Measurements from ENCODE around the gene RNF19B.
A peak's percentile ranks its signal among the peaks of the same experiment; 100 is the strongest.

RNF19B gene

GRCh38 chr1:32924881-32925344 is 39.7 kb downstream of the RNF19B start:
- Histone ChIP-seq H2BK5ac (ENCODE audit: low read length) (no peak overlapping the region), H3K14ac (ENCODE audit: low read length) (no peak overlapping the region), H2BK12ac (ENCODE audit: low read length) (no peak overlapping the region), H3K9ac (ENCODE audit: low read depth, low read length, poor library complexity) (peak overlapping the region; percentile 9), H3K18ac (ENCODE audit: low read length) (peak overlapping the region; percentile 78), H3K23ac (ENCODE audit: low read depth, low read length, poor library complexity) (no peak overlapping the region), H3K27me3 (ENCODE audit: control insufficient read depth in 3 of 3, insufficient read depth in 3 of 3, low read depth in 1 of 3, low read length in 3 of 3) (peaks cover 0 to 37% (median 19%) of the 10 kb centered on the region in 3 experiments), H3K4ac (ENCODE audit: low read length) (no peak overlapping the region), H3K4me3 (ENCODE audit: low read length in 2 of 2) (peak overlapping the region; percentile 38 to 71), H3K36me3 (replicated peaks in 1 of 2; ENCODE audit: control insufficient read depth in 2 of 2, insufficient read depth in 2 of 2, low read length in 2 of 2) (no peaks in the 10 kb centered on the region), H3K9me3 (replicated peaks in 1 of 2; ENCODE audit: control insufficient read depth in 2 of 2, insufficient read depth in 1 of 2, low read depth in 1 of 2, low read length in 2 of 2) (no peaks in the 10 kb centered on the region), H3K4me1 (ENCODE audit: control insufficient read depth in 2 of 2, insufficient read depth in 1 of 2, low read depth in 1 of 2, low read length in 2 of 2) (peaks cover 9% of the 10 kb centered on the region in 2 donors), H3K27ac (replicated peaks; ENCODE audit: low read length) (no peak overlapping the region), H3K4me2 (ENCODE audit: insufficient read depth, low read length, poor library complexity, severe bottlenecking) (peak overlapping the region; percentile 70), H4K8ac (ENCODE audit: low read depth, low read length) (no peak overlapping the region), H2BK120ac (ENCODE audit: low read depth, low read length) (no peak overlapping the region), H3K79me1 (ENCODE audit: low read depth, low read length) (no peaks in the 10 kb centered on the region), H2BK15ac (ENCODE audit: low read length) (no peak overlapping the region), H2AK5ac (ENCODE audit: low read depth, low read length) (no peak overlapping the region), H2AFZ (ENCODE audit: low read length) (peak overlapping the region; percentile 93), H4K91ac (ENCODE audit: low read depth, low read length, poor library complexity) (no peak overlapping the region)
- peak; percentile 40 for DNase-seq (ENCODE audit: low spot score)
- WGBS, 2 donors (ENCODE audit: extremely low coverage in 2 of 2, insufficient read length in 2 of 2, insufficient replicate concordance in 1 of 2), result no CpG with 5 or more reads among the region's 31 CpGs

GRCh38 chr1:32920833-32921232 is 43.8 kb downstream of the RNF19B start:
- H3K4me1 ChIP-seq (ENCODE audit: control insufficient read depth in 2 of 2, insufficient read depth in 1 of 2, low read depth in 1 of 2, low read length in 2 of 2), result peaks cover 6 to 11% of the 10 kb centered on the region in 2 donors
- H3K27me3 ChIP-seq (ENCODE audit: control insufficient read depth in 3 of 3, insufficient read depth in 3 of 3, low read depth in 1 of 3, low read length in 3 of 3), result peaks cover 0 to 23% (median 19%) of the 10 kb centered on the region in 3 experiments
- H3K23ac ChIP-seq (ENCODE audit: low read depth, low read length, poor library complexity), result no peak overlapping the region
- H3K9ac ChIP-seq (ENCODE audit: low read depth, low read length, poor library complexity), result no peak overlapping the region
- H2BK120ac ChIP-seq (ENCODE audit: low read depth, low read length), result no peak overlapping the region
- peak overlapping the region; percentile 40 for H3K14ac ChIP-seq (ENCODE audit: low read length)
- H3K4me3 ChIP-seq (ENCODE audit: low read length in 2 of 2), result peak overlapping the region in 1 of 2 donors; percentile 52
- H3K4ac ChIP-seq (ENCODE audit: low read length), result no peak overlapping the region
- H3K36me3 ChIP-seq (replicated peaks in 1 of 2; ENCODE audit: control insufficient read depth in 2 of 2, insufficient read depth in 2 of 2, low read length in 2 of 2), result no peaks in the 10 kb centered on the region
- no CpG with 5 or more reads among the region's 7 CpGs for WGBS, 2 donors (ENCODE audit: extremely low coverage in 2 of 2, insufficient read length in 2 of 2, insufficient replicate concordance in 1 of 2)
- no peak overlapping the region for H2BK12ac ChIP-seq (ENCODE audit: low read length)
- H3K27ac ChIP-seq (replicated peaks; ENCODE audit: low read length), result no peak overlapping the region
- no peak for DNase-seq (ENCODE audit: low spot score)
- H2AK5ac ChIP-seq (ENCODE audit: low read depth, low read length), result no peak overlapping the region
- H4K8ac ChIP-seq (ENCODE audit: low read depth, low read length), result no peak overlapping the region
- H2AFZ ChIP-seq (ENCODE audit: low read length), result no peak overlapping the region
- H3K9me3 ChIP-seq (replicated peaks in 1 of 2; ENCODE audit: control insufficient read depth in 2 of 2, insufficient read depth in 1 of 2, low read depth in 1 of 2, low read length in 2 of 2), result no peaks in the 10 kb centered on the region
- H3K18ac ChIP-seq (ENCODE audit: low read length), result no peak overlapping the region
- H2BK5ac ChIP-seq (ENCODE audit: low read length), result no peak overlapping the region
- H3K79me1 ChIP-seq (ENCODE audit: low read depth, low read length), result no peaks in the 10 kb centered on the region
- no peak overlapping the region for H3K4me2 ChIP-seq (ENCODE audit: insufficient read depth, low read length, poor library complexity, severe bottlenecking)
- H4K91ac ChIP-seq (ENCODE audit: low read depth, low read length, poor library complexity), result no peak overlapping the region
- H2BK15ac ChIP-seq (ENCODE audit: low read length), result no peak overlapping the region

GRCh38 chr1:32919811-32920733 is 44.5 kb downstream of the RNF19B start:
- no peak for DNase-seq (ENCODE audit: low spot score)
- H2BK5ac ChIP-seq (ENCODE audit: low read length), result no peak overlapping the region
- no peak overlapping the region for H2AK5ac ChIP-seq (ENCODE audit: low read depth, low read length)
- no CpG with 5 or more reads among the region's 11 CpGs for WGBS, 2 donors (ENCODE audit: extremely low coverage in 2 of 2, insufficient read length in 2 of 2, insufficient replicate concordance in 1 of 2)
- no peak overlapping the region for H3K23ac ChIP-seq (ENCODE audit: low read depth, low read length, poor library complexity)
- H2BK15ac ChIP-seq (ENCODE audit: low read length), result no peak overlapping the region
- H3K4ac ChIP-seq (ENCODE audit: low read length), result no peak overlapping the region
- no peak overlapping the region for H4K8ac ChIP-seq (ENCODE audit: low read depth, low read length)
- H3K4me3 ChIP-seq (ENCODE audit: low read length in 2 of 2), result no peak overlapping the region
- peaks cover 3 to 8% of the 10 kb centered on the region in 2 donors for H3K4me1 ChIP-seq (ENCODE audit: control insufficient read depth in 2 of 2, insufficient read depth in 1 of 2, low read depth in 1 of 2, low read length in 2 of 2)
- H3K18ac ChIP-seq (ENCODE audit: low read length), result no peak overlapping the region
- peaks cover 0 to 19% (median 17%) of the 10 kb centered on the region in 3 experiments for H3K27me3 ChIP-seq (ENCODE audit: control insufficient read depth in 3 of 3, insufficient read depth in 3 of 3, low read depth in 1 of 3, low read length in 3 of 3)
- H2BK12ac ChIP-seq (ENCODE audit: low read length), result no peak overlapping the region
- no peak overlapping the region for H4K91ac ChIP-seq (ENCODE audit: low read depth, low read length, poor library complexity)
- H3K14ac ChIP-seq (ENCODE audit: low read length), result no peak overlapping the region
- H3K79me1 ChIP-seq (ENCODE audit: low read depth, low read length), result no peaks in the 10 kb centered on the region
- H2AFZ ChIP-seq (ENCODE audit: low read length), result no peak overlapping the region
- H3K27ac ChIP-seq (replicated peaks; ENCODE audit: low read length), result no peak overlapping the region
- no peaks in the 10 kb centered on the region for H3K36me3 ChIP-seq (replicated peaks in 1 of 2; ENCODE audit: control insufficient read depth in 2 of 2, insufficient read depth in 2 of 2, low read length in 2 of 2)
- no peak overlapping the region for H3K4me2 ChIP-seq (ENCODE audit: insufficient read depth, low read length, poor library complexity, severe bottlenecking)
- no peak overlapping the region for H3K9ac ChIP-seq (ENCODE audit: low read depth, low read length, poor library complexity)
- H2BK120ac ChIP-seq (ENCODE audit: low read depth, low read length), result no peak overlapping the region
- no peaks in the 10 kb centered on the region for H3K9me3 ChIP-seq (replicated peaks in 1 of 2; ENCODE audit: control insufficient read depth in 2 of 2, insufficient read depth in 1 of 2, low read depth in 1 of 2, low read length in 2 of 2)

GRCh38 chr1:32918179-32918578 is 46.4 kb downstream of the RNF19B start:
- H3K4me3 ChIP-seq (ENCODE audit: low read length in 2 of 2), result no peak overlapping the region

More at GRCh38 chr1:32918179-32918578, 46.4 kb downstream of the RNF19B start:
- DNase-seq (ENCODE audit: low spot score), result no peak
- Histone ChIP-seq H3K14ac (ENCODE audit: low read length) (no peak overlapping the region), H3K9me3 (replicated peaks in 1 of 2; ENCODE audit: control insufficient read depth in 2 of 2, insufficient read depth in 1 of 2, low read depth in 1 of 2, low read length in 2 of 2) (no peaks in the 10 kb centered on the region), H2BK5ac (ENCODE audit: low read length) (no peak overlapping the region), H2BK120ac (ENCODE audit: low read depth, low read length) (no peak overlapping the region), H3K9ac (ENCODE audit: low read depth, low read length, poor library complexity) (no peak overlapping the region), H3K4ac (ENCODE audit: low read length) (no peak overlapping the region), H3K18ac (ENCODE audit: low read length) (no peak overlapping the region), H2BK12ac (ENCODE audit: low read length) (no peak overlapping the region), H4K8ac (ENCODE audit: low read depth, low read length) (no peak overlapping the region), H3K23ac (ENCODE audit: low read depth, low read length, poor library complexity) (no peak overlapping the region), H3K4me1 (ENCODE audit: control insufficient read depth in 2 of 2, insufficient read depth in 1 of 2, low read depth in 1 of 2, low read length in 2 of 2) (peaks cover 0 to 2% of the 10 kb centered on the region in 2 donors), H2BK15ac (ENCODE audit: low read length) (no peak overlapping the region), H2AK5ac (ENCODE audit: low read depth, low read length) (no peak overlapping the region), H3K36me3 (replicated peaks in 1 of 2; ENCODE audit: control insufficient read depth in 2 of 2, insufficient read depth in 2 of 2, low read length in 2 of 2) (no peaks in the 10 kb centered on the region), H3K27ac (replicated peaks; ENCODE audit: low read length) (no peak overlapping the region), H3K79me1 (ENCODE audit: low read depth, low read length) (no peaks in the 10 kb centered on the region), H3K4me2 (ENCODE audit: insufficient read depth, low read length, poor library complexity, severe bottlenecking) (no peak overlapping the region), H4K91ac (ENCODE audit: low read depth, low read length, poor library complexity) (no peak overlapping the region), H2AFZ (ENCODE audit: low read length) (no peak overlapping the region), H3K27me3 (ENCODE audit: control insufficient read depth in 3 of 3, insufficient read depth in 3 of 3, low read depth in 1 of 3, low read length in 3 of 3) (peaks cover 0 to 5% (median 2%) of the 10 kb centered on the region in 3 experiments)
- WGBS, 2 donors (ENCODE audit: extremely low coverage in 2 of 2, insufficient read length in 2 of 2, insufficient replicate concordance in 1 of 2), result no CpG with 5 or more reads among the region's 1 CpG

Measured in neuronal stem cell (in vitro differentiated cells).